HepG2 (cell line): ENCODE measurements around the gene UBR1. TPM values are rescaled to one million over a fixed set of nuclear protein-coding genes. Genes with fewer than 3 reads are reported as not detected.

Source experiments
- CEBPZ ChIP-seq: IDR thresholded peaks from 2 replicates; pipeline ENCODE4 v1.6.1; 2012; ENCODE audit warnings: low read length, improper control_type of control experiment
- FOXJ3 ChIP-seq: sonication (generic); formaldehyde crosslinking; IDR thresholded peaks from 2 replicates; pipeline ENCODE4 v1.4.0; 2020; ENCODE audit warnings: missing genetic modification reagents, mild to moderate bottlenecking, borderline replicate concordance
- TMF1 ChIP-seq: sonication (generic); formaldehyde crosslinking; IDR thresholded peaks from 2 replicates; pipeline ENCODE4 v1.8.1; 2022; ENCODE audit warnings: low read depth, missing genetic modification reagents
- ZNF142 ChIP-seq: sonication (generic); formaldehyde crosslinking; IDR thresholded peaks from 2 replicates; pipeline ENCODE4 v1.4.0; 2020; ENCODE audit warnings: missing genetic modification reagents
- ZSCAN22 ChIP-seq: sonication (generic); formaldehyde crosslinking; IDR thresholded peaks from 2 replicates; pipeline ENCODE4 v1.4.0; 2020; ENCODE audit warnings: mild to moderate bottlenecking, missing genetic modification reagents
- ZSCAN30 ChIP-seq: sonication (generic); formaldehyde crosslinking; IDR thresholded peaks from 2 replicates; pipeline ENCODE4 v1.5.0; 2020; ENCODE audit warnings: mild to moderate bottlenecking, missing genetic modification reagents
- polyA plus RNA-seq, 8 experiments: library from polyadenylated mRNA; depleted of rRNA in 3 of 8; stranded (reverse) in 7 of 8; unstranded in 1 of 8; fragments of >200 nt; fragmentation: Illumina TruSeq in 4 of 8; extraction: Trizol in 4 of 8; gene quantifications; 2 replicates each; pipeline versions ENCODE4 v1.2.1 to v1.2.3, GENCODE V29; 2011 to 2016; ENCODE audit warnings: low read depth in 4 of 8, missing spikeins in 1 of 8, mixed read lengths in 1 of 8; ENCODE audit not compliant: insufficient read depth in 1 of 8
- total RNA-seq, 5 experiments: library from RNA; depleted of rRNA; stranded (reverse); fragments of >200 nt; fragmentation: Illumina TruSeq; extraction: Trizol; gene quantifications; 2 replicates each; pipeline ENCODE4 v1.2.3, GENCODE V29; 2016; ENCODE audit warnings: low read depth in 1 of 5
- TF ChIP-seq, protein P1 (sequence below): sonication (generic); formaldehyde crosslinking; conservative IDR thresholded peaks from 2 replicates; pipeline ENCODE4 v1.8.0; 2022; ENCODE audit warnings: missing genetic modification reagents

UBR1 gene
- total and polyA plus RNA-seq, 2 of the 13 experiments (the other 11 are each of a cell fraction or from before 2014, with no cell fraction given), result 6.4 to 18.0 TPM

- TF ChIP-seq ZNF142 (CRISPR knock-in tag) (no peak), ZSCAN22 (CRISPR knock-in tag) (no peak), TMF1 (CRISPR knock-in tag) (no peak), FOXJ3 (no peak), CEBPZ (no peak), ZSCAN30 (CRISPR knock-in tag) (no peak)
- TF ChIP-seq, protein P1, sequence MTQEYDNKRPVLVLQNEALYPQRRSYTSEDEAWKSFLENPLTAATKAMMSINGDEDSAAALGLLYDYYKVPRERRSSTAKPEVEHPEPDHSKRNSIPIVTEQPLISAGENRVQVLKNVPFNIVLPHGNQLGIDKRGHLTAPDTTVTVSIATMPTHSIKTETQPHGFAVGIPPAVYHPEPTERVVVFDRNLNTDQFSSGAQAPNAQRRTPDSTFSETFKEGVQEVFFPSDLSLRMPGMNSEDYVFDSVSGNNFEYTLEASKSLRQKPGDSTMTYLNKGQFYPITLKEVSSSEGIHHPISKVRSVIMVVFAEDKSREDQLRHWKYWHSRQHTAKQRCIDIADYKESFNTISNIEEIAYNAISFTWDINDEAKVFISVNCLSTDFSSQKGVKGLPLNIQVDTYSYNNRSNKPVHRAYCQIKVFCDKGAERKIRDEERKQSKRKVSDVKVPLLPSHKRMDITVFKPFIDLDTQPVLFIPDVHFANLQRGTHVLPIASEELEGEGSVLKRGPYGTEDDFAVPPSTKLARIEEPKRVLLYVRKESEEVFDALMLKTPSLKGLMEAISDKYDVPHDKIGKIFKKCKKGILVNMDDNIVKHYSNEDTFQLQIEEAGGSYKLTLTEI (CRISPR knock-in tag), result no peak
Observed at GRCh38 chr15:43085921-43086320, 19.9 kb downstream of the UBR1 start (continued).
